Tibial nerve (tissue), 4 donors: Measurements from ENCODE around the gene MEF2A.
A peak's percentile ranks its signal among the peaks of the same experiment; 100 is the strongest.

Experiments used
- CTCF ChIP-seq, 5 experiments: fragments of 200-600 bp in 3 of 5; fragments of 450-650 bp in 2 of 5; sonication (generic) in 3 of 5; IDR thresholded peaks; one replicate each; pipeline ENCODE4 v1.5.1; 2016 to 2019; ENCODE audit warnings: antibody characterized with exemption in 5 of 5, mild to moderate bottlenecking in 3 of 5, moderate library complexity in 2 of 5
- EP300 ChIP-seq, 2 donors: sonication (generic); formaldehyde crosslinking; IDR thresholded peaks; one replicate each; pipeline ENCODE4 v1.6.1; 2017; ENCODE audit warnings: antibody characterized with exemption in 2 of 2, mild to moderate bottlenecking in 1 of 2

GRCh38 chr15:99704444-99704838 is 138.7 kb downstream of the MEF2A start:
- TF ChIP-seq CTCF (IDR thresholded peaks at IDR 0.05), result peak; percentile 56 to 85 (median 75)
- peak in 1 of 2 donors; percentile 58 for TF ChIP-seq EP300 (IDR thresholded peaks at IDR 0.05)
